ENCODE measurements around the gene CAPN2. TPM values are rescaled to one million over a fixed set of nuclear protein-coding genes. Genes with fewer than 3 reads are reported as not detected.
A peak's percentile ranks its signal among the peaks of the same experiment; 100 is the strongest.

CAPN2 gene
- total RNA-seq, 4 donors from 2014 or later: 160 to 207 (median 177) TPM

GRCh38 chr1:223708001-223708359, 4.4 kb upstream of the CAPN2 start:
- Histone ChIP-seq H3K27ac (peak overlapping the region in 3 of 4 donors; percentile 66 to 91 (median 72)), H3K36me3 (no peaks in the 10 kb centered on the region), H3K9me3 (no peaks in the 10 kb centered on the region), H3K4me1 (peaks cover 0 to 51% (median 18%) of the 10 kb centered on the region in 4 donors), H3K27me3 (no peaks in the 10 kb centered on the region), H3K4me3 (no peak overlapping the region)
- no peak for DNase-seq (ENCODE audit: low spot score in 2 of 2)
- no peak for TF ChIP-seq POLR2A (IDR thresholded peaks at IDR 0.05)
- TF ChIP-seq, protein P1, sequence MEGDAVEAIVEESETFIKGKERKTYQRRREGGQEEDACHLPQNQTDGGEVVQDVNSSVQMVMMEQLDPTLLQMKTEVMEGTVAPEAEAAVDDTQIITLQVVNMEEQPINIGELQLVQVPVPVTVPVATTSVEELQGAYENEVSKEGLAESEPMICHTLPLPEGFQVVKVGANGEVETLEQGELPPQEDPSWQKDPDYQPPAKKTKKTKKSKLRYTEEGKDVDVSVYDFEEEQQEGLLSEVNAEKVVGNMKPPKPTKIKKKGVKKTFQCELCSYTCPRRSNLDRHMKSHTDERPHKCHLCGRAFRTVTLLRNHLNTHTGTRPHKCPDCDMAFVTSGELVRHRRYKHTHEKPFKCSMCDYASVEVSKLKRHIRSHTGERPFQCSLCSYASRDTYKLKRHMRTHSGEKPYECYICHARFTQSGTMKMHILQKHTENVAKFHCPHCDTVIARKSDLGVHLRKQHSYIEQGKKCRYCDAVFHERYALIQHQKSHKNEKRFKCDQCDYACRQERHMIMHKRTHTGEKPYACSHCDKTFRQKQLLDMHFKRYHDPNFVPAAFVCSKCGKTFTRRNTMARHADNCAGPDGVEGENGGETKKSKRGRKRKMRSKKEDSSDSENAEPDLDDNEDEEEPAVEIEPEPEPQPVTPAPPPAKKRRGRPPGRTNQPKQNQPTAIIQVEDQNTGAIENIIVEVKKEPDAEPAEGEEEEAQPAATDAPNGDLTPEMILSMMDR (IDR thresholded peaks at IDR 0.05): peak in 1 of 5 experiments; percentile 5
- WGBS, 2 donors: 78 to 87% methylated on average over 5 of the region's 5 CpGs

DNA sequence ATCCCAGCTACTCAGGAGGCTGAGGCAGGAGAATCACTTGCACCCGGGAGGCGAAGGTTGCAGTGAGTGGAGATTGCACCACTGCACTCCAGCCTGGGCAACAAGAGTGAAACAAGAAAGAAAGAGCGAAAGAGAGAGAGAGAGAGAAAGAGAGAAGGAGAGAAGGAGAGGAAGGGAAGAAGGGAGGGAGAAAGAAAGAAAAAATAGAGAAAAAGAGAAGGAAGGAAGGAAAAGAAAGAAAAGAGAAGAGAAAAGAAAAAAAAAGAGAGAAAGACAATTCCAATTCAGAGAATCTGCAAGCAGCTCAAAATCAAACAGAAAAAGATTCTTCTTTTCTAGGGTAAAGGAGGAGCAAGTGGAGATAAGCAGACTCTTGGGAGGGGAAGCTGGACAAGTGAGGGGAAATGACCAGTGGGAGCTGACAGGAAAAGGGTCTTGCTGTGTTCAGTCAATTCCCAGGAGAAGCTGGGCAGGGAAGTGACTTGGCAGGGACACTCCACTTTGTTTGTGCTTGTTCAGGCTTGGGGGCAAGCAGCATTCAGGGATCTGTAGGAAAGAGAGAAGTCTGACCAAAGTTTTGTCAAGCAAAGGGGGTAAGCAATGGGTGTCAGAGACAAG, 3.6 kb upstream of the CAPN2 start:
- Histone ChIP-seq H3K27ac (peak overlapping the region in 2 of 4 donors; percentile 0 to 91), H3K4me3 (no peak overlapping the region)
- WGBS, 2 donors: 94 to 96% methylated on average over 3 of the region's 3 CpGs

GRCh38 chr1:223709598-223709997, 2.7 kb upstream of the CAPN2 start:
- no peak for DNase-seq (ENCODE audit: low spot score in 2 of 2)
- Histone ChIP-seq H3K27ac (peak overlapping the region in 1 of 4 donors; percentile 0), H3K27me3 (no peaks in the 10 kb centered on the region), H3K36me3 (no peaks in the 10 kb centered on the region), H3K4me1 (peaks cover 0 to 64% (median 30%) of the 10 kb centered on the region in 4 donors), H3K9me3 (no peaks in the 10 kb centered on the region), H3K4me3 (no peak overlapping the region)
- WGBS, 2 donors: 61 to 65% methylated on average over 3 of the region's 3 CpGs
- TF ChIP-seq EP300 (IDR thresholded peaks at IDR 0.05) (no peak), POLR2A (IDR thresholded peaks at IDR 0.05) (no peak)
- TF ChIP-seq, protein P1 (IDR thresholded peaks at IDR 0.05): no peak

More for the DNA sequence above, 3.6 kb upstream of the CAPN2 start:
- H3K4me1 ChIP-seq: peaks cover 0 to 57% (median 21%) of the 10 kb centered on the region in 4 donors
- TF ChIP-seq, protein P1 (IDR thresholded peaks at IDR 0.05): no peak
- TF ChIP-seq POLR2A (IDR thresholded peaks at IDR 0.05) (no peak), EP300 (IDR thresholded peaks at IDR 0.05) (no peak)
- H3K27me3 ChIP-seq: no peaks in the 10 kb centered on the region
- H3K36me3 ChIP-seq: no peaks in the 10 kb centered on the region
- H3K9me3 ChIP-seq: no peaks in the 10 kb centered on the region
- no peak for DNase-seq (ENCODE audit: low spot score in 2 of 2)

- no peak for DNase-seq (ENCODE audit: low spot score in 2 of 2)
- no peak overlapping the region for H3K4me3 ChIP-seq
- H3K27me3 ChIP-seq: no peaks in the 10 kb centered on the region
- 92 to 94% methylated on average over 12 of the region's 12 CpGs for WGBS, 2 donors
- H3K36me3 ChIP-seq: no peaks in the 10 kb centered on the region
- peak overlapping the region in 1 of 4 donors; percentile 5 for H3K27ac ChIP-seq
- peaks cover 0 to 64% (median 36%) of the 10 kb centered on the region in 4 donors for H3K4me1 ChIP-seq
- TF ChIP-seq, protein P1 (IDR thresholded peaks at IDR 0.05): no peak
- TF ChIP-seq POLR2A (IDR thresholded peaks at IDR 0.05) (no peak), EP300 (IDR thresholded peaks at IDR 0.05) (no peak)
- H3K9me3 ChIP-seq: no peaks in the 10 kb centered on the region
These were observed 1.9 kb upstream of the CAPN2 start for GRCh38 chr1:223710179-223711133.

DNA sequence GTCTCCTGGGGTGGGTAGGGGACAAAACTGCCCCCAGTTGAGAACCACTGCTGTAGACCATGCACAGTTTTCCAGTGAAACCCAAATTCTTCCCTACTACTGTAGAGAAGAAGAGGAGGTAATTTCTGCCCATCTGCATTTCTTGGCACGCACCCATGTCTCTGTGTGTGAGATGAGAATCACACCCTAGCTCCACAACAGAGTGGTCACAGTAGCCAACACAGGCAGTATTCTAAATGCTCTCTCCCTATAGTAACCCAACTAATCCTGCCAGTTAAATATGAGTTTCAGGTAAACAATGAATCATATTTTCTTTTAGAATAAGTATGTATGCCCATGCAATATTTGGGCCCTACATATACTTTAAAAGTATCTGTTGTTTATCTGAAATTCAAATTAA, 1.2 kb upstream of the CAPN2 start:
- no peaks in the 10 kb centered on the region for H3K27me3 ChIP-seq
- peak in 1 of 2 donors; percentile 33 for DNase-seq (ENCODE audit: low spot score in 2 of 2)
- 61 to 63% methylated on average over 1 of the region's 1 CpG for WGBS, 2 donors
- H3K27ac ChIP-seq: peak overlapping the region in 1 of 4 donors; percentile 5
- no peaks in the 10 kb centered on the region for H3K9me3 ChIP-seq
- peaks cover 0 to 64% (median 40%) of the 10 kb centered on the region in 4 donors for H3K4me1 ChIP-seq
- H3K4me3 ChIP-seq: no peak overlapping the region
- no peaks in the 10 kb centered on the region for H3K36me3 ChIP-seq
- TF ChIP-seq EP300 (IDR thresholded peaks at IDR 0.05) (no peak), POLR2A (IDR thresholded peaks at IDR 0.05) (no peak)
- TF ChIP-seq, protein P1 (IDR thresholded peaks at IDR 0.05): no peak
